Measurements from ENCODE around the gene CFAP70. TPM values are rescaled to one million over a fixed set of nuclear protein-coding genes. Genes with fewer than 3 reads are reported as not detected.

Gene CFAP70
- total RNA-seq, 1 experiment from 2014 or later, result 0.39 TPM

DNA sequence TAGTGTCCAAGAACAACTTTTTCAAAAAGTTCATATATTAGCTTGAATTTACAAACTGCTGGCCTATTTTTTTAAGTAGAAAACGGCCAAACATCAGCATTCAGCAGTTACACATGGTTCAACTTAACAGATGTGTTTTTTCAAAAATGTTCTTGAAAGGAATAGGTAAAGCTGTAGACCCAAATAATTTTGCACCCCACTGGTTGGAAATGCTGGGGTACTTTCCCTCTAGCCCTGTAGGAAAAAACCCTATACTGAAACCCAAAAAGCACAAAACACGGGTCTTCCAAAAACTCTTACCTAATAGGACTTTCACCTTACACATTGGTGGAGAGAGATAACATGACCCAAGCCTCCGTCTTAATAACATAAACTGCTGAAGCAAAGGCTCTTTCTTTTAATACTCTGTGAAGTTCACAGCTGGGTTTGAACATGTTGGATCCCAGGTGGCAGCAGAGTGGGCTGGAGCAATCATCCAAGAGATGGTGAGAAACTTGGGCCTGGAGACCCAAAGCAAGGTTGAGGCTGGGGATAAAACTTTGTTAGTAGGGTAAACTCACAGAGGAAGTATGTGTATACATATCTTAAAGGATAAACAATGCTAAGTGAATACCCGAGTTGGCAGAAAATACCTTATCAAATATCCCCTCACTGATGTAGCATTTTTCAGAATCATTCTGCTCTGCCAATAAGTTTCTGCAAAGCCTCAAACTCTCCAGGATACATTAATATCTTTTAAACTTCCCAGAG is 111.0 kb downstream of the CFAP70 start:
- no peaks in the 10 kb centered on the region for H3K27me3 ChIP-seq (replicated peaks; ENCODE audit: control insufficient read depth, insufficient read depth, low read length)
- Mint-ChIP-seq H3K27me3 (ENCODE audit: insufficient read depth, unreplicated experiment) (no peaks in the 10 kb centered on the region), H3K36me3 (ENCODE audit: insufficient read depth, unreplicated experiment) (peaks cover 100% of the 10 kb centered on the region), H3K27ac (ENCODE audit: unreplicated experiment) (peak overlapping the region; percentile 100), H3K4me3 (ENCODE audit: unreplicated experiment) (peak overlapping the region; percentile 99), H3K9me3 (ENCODE audit: unreplicated experiment) (no peaks in the 10 kb centered on the region), H3K4me1 (ENCODE audit: low read depth, unreplicated experiment) (peaks cover 43% of the 10 kb centered on the region)
- TSS peak; percentile 85 for BruUV-seq (replicated peaks)
- 0 out of 2 replicates have a peak, but pooled peaks cover 13% of the 10 kb centered on the region for H3K4me1 ChIP-seq
- H3K4me3 ChIP-seq (ENCODE audit: low read depth, low read length), result peak overlapping the region; percentile 86
- CTCF ChIA-PET, result interaction anchor here (0.7 to 1.6 kb wide), 5 partner anchors 16 to 355 kb away, joined by 3 to 8 read pairs (median 6); partner anchors contain the start of genes ECD, FAM149B1 and P4HA1
- intact Hi-C loops (cut with micrococcal nuclease; ENCODE audit: unreplicated experiment), result loop anchor here (1.0 kb wide), 1 partner anchor 79 kb away; the partner anchor contains the start of genes ECD and FAM149B1
- peak in 1 of 2 experiments; percentile 17 for DNase-seq
- H3K9me3 ChIP-seq, result no peaks in the 10 kb centered on the region
- TF ChIP-seq, protein P1, sequence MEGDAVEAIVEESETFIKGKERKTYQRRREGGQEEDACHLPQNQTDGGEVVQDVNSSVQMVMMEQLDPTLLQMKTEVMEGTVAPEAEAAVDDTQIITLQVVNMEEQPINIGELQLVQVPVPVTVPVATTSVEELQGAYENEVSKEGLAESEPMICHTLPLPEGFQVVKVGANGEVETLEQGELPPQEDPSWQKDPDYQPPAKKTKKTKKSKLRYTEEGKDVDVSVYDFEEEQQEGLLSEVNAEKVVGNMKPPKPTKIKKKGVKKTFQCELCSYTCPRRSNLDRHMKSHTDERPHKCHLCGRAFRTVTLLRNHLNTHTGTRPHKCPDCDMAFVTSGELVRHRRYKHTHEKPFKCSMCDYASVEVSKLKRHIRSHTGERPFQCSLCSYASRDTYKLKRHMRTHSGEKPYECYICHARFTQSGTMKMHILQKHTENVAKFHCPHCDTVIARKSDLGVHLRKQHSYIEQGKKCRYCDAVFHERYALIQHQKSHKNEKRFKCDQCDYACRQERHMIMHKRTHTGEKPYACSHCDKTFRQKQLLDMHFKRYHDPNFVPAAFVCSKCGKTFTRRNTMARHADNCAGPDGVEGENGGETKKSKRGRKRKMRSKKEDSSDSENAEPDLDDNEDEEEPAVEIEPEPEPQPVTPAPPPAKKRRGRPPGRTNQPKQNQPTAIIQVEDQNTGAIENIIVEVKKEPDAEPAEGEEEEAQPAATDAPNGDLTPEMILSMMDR (IDR thresholded peaks at IDR 0.05; ENCODE audit: insufficient read depth in 1 of 2, low read depth in 1 of 2, low read length in 1 of 2, severe bottlenecking in 1 of 2, unreplicated experiment in 1 of 2), result no peak
- POLR2A ChIA-PET, result interaction anchor here (0.6 to 2.1 kb wide), 15 partner anchors 9 to 809 kb away, joined by 3 to 31 read pairs (median 5); partner anchors contain the start of genes CFAP70, ECD, FAM149B1 and P4HA1
- H3K36me3 ChIP-seq (ENCODE audit: control insufficient read depth, insufficient read depth, low read length), result peaks cover 6% of the 10 kb centered on the region

DNA sequence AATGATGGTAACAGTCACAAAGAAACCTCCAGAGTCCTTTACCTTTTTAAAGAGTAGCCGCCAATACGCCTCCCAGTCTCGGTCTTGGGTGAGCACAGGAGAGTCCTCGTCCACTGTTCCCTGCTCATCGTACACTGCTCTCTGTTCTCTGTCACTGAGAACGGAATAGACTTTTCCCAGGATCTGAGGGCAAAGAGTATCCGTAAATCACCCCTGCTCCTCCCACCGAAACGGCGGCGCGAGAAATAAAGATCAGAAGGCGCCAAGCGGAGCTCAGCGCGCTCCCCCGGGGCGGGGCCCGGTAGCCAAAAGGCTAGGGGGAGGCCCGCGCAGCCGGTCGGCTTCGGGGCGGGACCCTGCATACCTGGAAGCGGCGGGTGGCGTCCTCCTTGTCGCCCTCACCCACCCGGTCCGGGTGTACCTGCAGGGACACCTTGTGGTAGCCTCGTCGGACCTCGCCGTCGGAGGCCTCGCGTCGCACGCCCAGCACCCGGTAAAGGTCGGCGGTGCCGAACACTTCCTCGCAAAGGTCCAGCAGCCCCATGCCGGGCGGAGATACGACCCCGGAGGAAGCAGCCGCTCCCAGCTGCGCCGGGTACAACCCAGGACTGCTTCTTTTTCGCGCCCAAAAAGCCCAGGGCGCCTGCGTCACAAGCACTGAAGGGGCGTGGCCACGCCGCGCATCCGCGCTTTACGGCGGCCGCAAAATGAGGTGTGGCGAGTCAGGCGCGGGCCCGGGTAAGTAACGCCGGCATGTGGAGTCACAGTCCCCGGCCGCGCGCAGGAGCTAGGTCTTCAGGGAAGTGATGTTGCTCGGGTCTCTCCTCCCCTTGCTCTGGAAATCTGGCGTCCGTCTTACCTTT is 111.8 kb downstream of the CFAP70 start, which contains the start of gene DNAJC9:
DNAJC9 (minus strand) TSS at position 610 of the 863 bp plus-strand sequence; CDS start at position 544, 66 bp downstream.
- TF ChIP-seq, protein P1 (IDR thresholded peaks at IDR 0.05; ENCODE audit: insufficient read depth in 1 of 2, low read depth in 1 of 2, low read length in 1 of 2, severe bottlenecking in 1 of 2, unreplicated experiment in 1 of 2), result peak in 1 of 2 experiments; percentile 44
- no peaks in the 10 kb centered on the region for H3K9me3 ChIP-seq
- POLR2A ChIA-PET, result interaction anchor here (0.6 to 2.1 kb wide), 23 partner anchors 8 to 1396 kb away, joined by 3 to 31 read pairs (median 4); partner anchors contain the start of genes ADK, AP3M1, CFAP70 and ECD
- Mint-ChIP-seq H3K27ac (ENCODE audit: unreplicated experiment) (peak within 1 kb of the TSS; percentile 100), H3K9me3 (ENCODE audit: unreplicated experiment) (no peaks in the 10 kb centered on the region), H3K27me3 (ENCODE audit: insufficient read depth, unreplicated experiment) (no peaks in the 10 kb centered on the region), H3K36me3 (ENCODE audit: insufficient read depth, unreplicated experiment) (peaks cover 99% of the 10 kb centered on the region), H3K4me3 (ENCODE audit: unreplicated experiment) (peak within 1 kb of the TSS; percentile 99), H3K4me1 (ENCODE audit: low read depth, unreplicated experiment) (peaks cover 43% of the 10 kb centered on the region)
- peaks cover 6% of the 10 kb centered on the region for H3K36me3 ChIP-seq (ENCODE audit: control insufficient read depth, insufficient read depth, low read length)
- peak within 1 kb of the TSS; percentile 86 for H3K4me3 ChIP-seq (ENCODE audit: low read depth, low read length)
- CTCF ChIA-PET, result interaction anchor here (0.7 to 1.6 kb wide), 6 partner anchors 9 to 354 kb away, joined by 3 to 8 read pairs (median 5); partner anchors contain the start of genes ECD, FAM149B1 and P4HA1
- H3K4me1 ChIP-seq, result 0 out of 2 replicates have a peak, but pooled peaks cover 13% of the 10 kb centered on the region
- BruUV-seq (replicated peaks), result no TSS peak
- intact Hi-C loops (cut with micrococcal nuclease; ENCODE audit: unreplicated experiment), result loop anchor here (1.0 kb wide), 1 partner anchor 79 kb away; the partner anchor contains the start of genes ECD and FAM149B1
- H3K27me3 ChIP-seq (replicated peaks; ENCODE audit: control insufficient read depth, insufficient read depth, low read length), result no peaks in the 10 kb centered on the region
- DNase-seq, result peak; percentile 99 to 100
